ENCODE results near the gene FAAH. TPM values are rescaled to one million over a fixed set of nuclear protein-coding genes. Genes with fewer than 3 reads are reported as not detected.

The FAAH gene
- total RNA-seq, 1 experiment from 2014 or later, result 24.8 TPM

DNA sequence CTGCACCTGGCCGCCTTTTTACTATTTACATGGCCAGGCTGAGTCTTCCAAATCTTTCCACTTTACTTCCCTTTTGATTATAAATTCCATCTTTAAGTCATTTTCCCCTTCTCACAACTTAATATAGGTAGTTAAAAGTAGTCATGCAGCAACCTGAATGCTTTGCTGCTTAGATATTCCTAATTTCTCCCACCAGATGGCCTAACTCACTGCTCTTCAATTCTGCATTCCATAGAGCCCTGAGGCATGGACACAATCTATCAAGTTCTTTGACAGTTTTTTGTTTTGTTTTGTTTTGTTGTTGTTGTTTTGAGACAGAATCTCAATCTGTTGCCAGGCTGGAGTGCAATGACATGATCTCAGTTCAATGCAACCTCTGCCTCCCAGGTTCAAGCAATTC lies 21.7 kb upstream of the FAAH start:
- ATAC-seq (no peak), DNase-seq (ENCODE audit: low read depth, low spot score) (no peak)
- POLR2A ChIA-PET, result no interaction called here
- TF ChIP-seq POLR2AphosphoS5 (IDR thresholded peaks at IDR 0.05; ENCODE audit: low read depth, low read length) (no peak), POLR2A (IDR thresholded peaks at IDR 0.05; ENCODE audit: borderline replicate concordance, extremely low read depth, insufficient read depth, insufficient read length) (no peak), SRF (IDR thresholded peaks at IDR 0.05; ENCODE audit: low read depth) (no peak), EGR1 (IDR thresholded peaks at IDR 0.05; ENCODE audit: low read depth) (no peak), ZBTB33 (IDR thresholded peaks at IDR 0.05; ENCODE audit: extremely low read depth, insufficient replicate concordance, low read length) (no peak), JUND (IDR thresholded peaks at IDR 0.05) (no peak), CEBPB (IDR thresholded peaks at IDR 0.05; ENCODE audit: low read depth) (no peak), SIN3A (IDR thresholded peaks at IDR 0.05; ENCODE audit: low read depth) (no peak), ELF1 (IDR thresholded peaks at IDR 0.05; ENCODE audit: borderline replicate concordance, low read depth) (no peak), ZNF274 (IDR thresholded peaks at IDR 0.05; ENCODE audit: low read depth, low read length) (no peak), RAD21 (IDR thresholded peaks at IDR 0.05; ENCODE audit: low read depth) (no peak), EZH2phosphoT487 (IDR thresholded peaks at IDR 0.05; ENCODE audit: borderline replicate concordance) (no peak), YY1 (IDR thresholded peaks at IDR 0.05; ENCODE audit: extremely low read depth, insufficient replicate concordance, low read depth, low read length) (no peak), CBX3 (IDR thresholded peaks at IDR 0.05; ENCODE audit: low read depth) (no peak), EZH2 (IDR thresholded peaks at IDR 0.05) (no peak), ZFX (IDR thresholded peaks at IDR 0.05) (no peak), REST (IDR thresholded peaks at IDR 0.05; ENCODE audit: low read depth) (no peak)
- TF ChIP-seq, protein P1, sequence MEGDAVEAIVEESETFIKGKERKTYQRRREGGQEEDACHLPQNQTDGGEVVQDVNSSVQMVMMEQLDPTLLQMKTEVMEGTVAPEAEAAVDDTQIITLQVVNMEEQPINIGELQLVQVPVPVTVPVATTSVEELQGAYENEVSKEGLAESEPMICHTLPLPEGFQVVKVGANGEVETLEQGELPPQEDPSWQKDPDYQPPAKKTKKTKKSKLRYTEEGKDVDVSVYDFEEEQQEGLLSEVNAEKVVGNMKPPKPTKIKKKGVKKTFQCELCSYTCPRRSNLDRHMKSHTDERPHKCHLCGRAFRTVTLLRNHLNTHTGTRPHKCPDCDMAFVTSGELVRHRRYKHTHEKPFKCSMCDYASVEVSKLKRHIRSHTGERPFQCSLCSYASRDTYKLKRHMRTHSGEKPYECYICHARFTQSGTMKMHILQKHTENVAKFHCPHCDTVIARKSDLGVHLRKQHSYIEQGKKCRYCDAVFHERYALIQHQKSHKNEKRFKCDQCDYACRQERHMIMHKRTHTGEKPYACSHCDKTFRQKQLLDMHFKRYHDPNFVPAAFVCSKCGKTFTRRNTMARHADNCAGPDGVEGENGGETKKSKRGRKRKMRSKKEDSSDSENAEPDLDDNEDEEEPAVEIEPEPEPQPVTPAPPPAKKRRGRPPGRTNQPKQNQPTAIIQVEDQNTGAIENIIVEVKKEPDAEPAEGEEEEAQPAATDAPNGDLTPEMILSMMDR (IDR thresholded peaks at IDR 0.05 in 2 of 3, conservative IDR thresholded peaks at IDR 0.05 in 1 of 3; ENCODE audit: borderline replicate concordance in 1 of 3, insufficient read depth in 1 of 3, low read depth in 2 of 3, low read length in 2 of 3), result no peak
- TF ChIP-seq, protein P2, sequence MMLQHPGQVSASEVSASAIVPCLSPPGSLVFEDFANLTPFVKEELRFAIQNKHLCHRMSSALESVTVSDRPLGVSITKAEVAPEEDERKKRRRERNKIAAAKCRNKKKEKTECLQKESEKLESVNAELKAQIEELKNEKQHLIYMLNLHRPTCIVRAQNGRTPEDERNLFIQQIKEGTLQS (IDR thresholded peaks at IDR 0.05), result no peak
- no peaks in the 10 kb centered on the region for H3K9me2 ChIP-seq (ENCODE audit: insufficient read depth)
- no peak overlapping the region for H2AFZ ChIP-seq (ENCODE audit: low read depth, low read length, poor library complexity, severe bottlenecking)
- H3K27me3 ChIP-seq (ENCODE audit: insufficient read depth, low read length), result no peaks in the 10 kb centered on the region
- H3K4me1 ChIP-seq (ENCODE audit: control insufficient read depth in 1 of 2, insufficient read depth in 2 of 2, low read length in 2 of 2), result no peaks in the 10 kb centered on the region
- H3K36me3 ChIP-seq (ENCODE audit: control insufficient read depth in 1 of 2, insufficient read depth in 2 of 2, low read length in 2 of 2), result peaks cover 5% of the 10 kb centered on the region in 2 experiments; a peak in 2 of 4 replicates
- RAD21 ChIA-PET (ENCODE audit: low non-redundant PET in 1 of 2, low total read pairs in 2 of 2, uncharacterized antibody in 2 of 2, unreplicated experiment in 2 of 2), result no interaction called here
- CTCF ChIA-PET, result no interaction called here
- intact Hi-C loops (cut with micrococcal nuclease), result no loop called here
- H3K9ac ChIP-seq (ENCODE audit: low read length), result no peak overlapping the region
- BruUV-seq (replicated peaks), result no TSS peak
- H3K79me2 ChIP-seq (ENCODE audit: insufficient read depth, low read length), result no peaks in the 10 kb centered on the region
- H3K27ac ChIP-seq (ENCODE audit: low read depth, low read length), result no peak overlapping the region
- H3K9me3 ChIP-seq (ENCODE audit: control insufficient read depth in 1 of 2, insufficient read depth in 1 of 2, low read depth in 1 of 2, low read length in 2 of 2), result no peaks in the 10 kb centered on the region
- H3K4me3 ChIP-seq (replicated peaks in 1 of 2; ENCODE audit: low read depth in 1 of 2, low read length in 2 of 2), result no peak overlapping the region
- no peak overlapping the region for H3K4me2 ChIP-seq (ENCODE audit: low read length)
- no peaks in the 10 kb centered on the region for H4K20me1 ChIP-seq (ENCODE audit: insufficient read depth)
